ENCODE measurements around the gene CNTNAP5.

- no peak for TF ChIP-seq CTCF (IDR thresholded peaks at IDR 0.05)
- TF ChIP-seq EZH2 (IDR thresholded peaks at IDR 0.05; ENCODE audit: borderline replicate concordance, insufficient read depth, low read depth, low read length, poor library complexity, severe bottlenecking): no peak
Measured at GRCh38 chr2:124640221-124640750, 615.2 kb downstream of the CNTNAP5 start.
